GM19351 (cell line): ENCODE results near the gene LRRC25.

ENCODE experiments used
- ATAC-seq: cut with Tn5 transposase; IDR thresholded peaks from one replicate; pipeline ENCODE4 v1.9.1; 2021; ENCODE audit warnings: mild to moderate bottlenecking, moderate library complexity; ENCODE audit not compliant: unreplicated experiment

LRRC25 gene

GRCh38 chr19:18425515-18426415, 28.3 kb upstream of the LRRC25 start:
- no peak for ATAC-seq

- ATAC-seq: no peak
Observed at GRCh38 chr19:18424890-18425514, 27.6 kb upstream of the LRRC25 start.

- no peak for ATAC-seq
Observed at GRCh38 chr19:18424122-18424889, 26.9 kb upstream of the LRRC25 start.

GRCh38 chr19:18423258-18424020, 26.0 kb upstream of the LRRC25 start:
- no peak for ATAC-seq

- no peak for ATAC-seq
Observed at GRCh38 chr19:18422530-18423191, 25.2 kb upstream of the LRRC25 start.

GRCh38 chr19:18421371-18421959, 24.0 kb upstream of the LRRC25 start:
- no peak for ATAC-seq

GRCh38 chr19:18420930-18421329, 23.5 kb upstream of the LRRC25 start:
- no peak for ATAC-seq

GRCh38 chr19:18419699-18420460, 22.5 kb upstream of the LRRC25 start:
- ATAC-seq: no peak

GRCh38 chr19:18419195-18419698, 21.8 kb upstream of the LRRC25 start, which contains the start of gene SSBP4:
SSBP4 (plus strand) TSS chr19:18419398; CDS start chr19:18419649, 251 bp downstream.
- ATAC-seq: peak; percentile 48

- no peak for ATAC-seq
Observed at GRCh38 chr19:18418483-18419194, 21.2 kb upstream of the LRRC25 start.

- ATAC-seq: no peak
Observed at GRCh38 chr19:18418029-18418482, 20.6 kb upstream of the LRRC25 start.

- ATAC-seq: no peak
Observed at GRCh38 chr19:18417250-18418028, 20.0 kb upstream of the LRRC25 start.

- no peak for ATAC-seq
Observed at GRCh38 chr19:18416778-18417249, 19.4 kb upstream of the LRRC25 start.

- ATAC-seq: no peak
Observed at GRCh38 chr19:18415178-18415867, 17.9 kb upstream of the LRRC25 start.

GRCh38 chr19:18414504-18415177, 17.2 kb upstream of the LRRC25 start:
- ATAC-seq: no peak
